Activated CD8-positive, alpha-beta memory T cell treated with anti-CD3 and anti-CD28 coated beads for 1 hour (primary cell): ENCODE data around the gene CORO1C.
"Not testable (repeated sequence)": the region's sequence is repeated elsewhere in the genome, so short reads cannot be mapped to it uniquely, and the experiment has no call there.

Experiments
- DNase-seq, 2 donors: peaks; one replicate each; pipeline ENCODE4 v3.0.0-alpha.2; 2020; ENCODE audit warnings: low read depth in 1 of 2; ENCODE audit errors: extremely low read depth in 1 of 2

Gene CORO1C

GRCh38 chr12:108755481-108755880, 24.2 kb upstream of the CORO1C start:
- DNase-seq: no peak

DNA sequence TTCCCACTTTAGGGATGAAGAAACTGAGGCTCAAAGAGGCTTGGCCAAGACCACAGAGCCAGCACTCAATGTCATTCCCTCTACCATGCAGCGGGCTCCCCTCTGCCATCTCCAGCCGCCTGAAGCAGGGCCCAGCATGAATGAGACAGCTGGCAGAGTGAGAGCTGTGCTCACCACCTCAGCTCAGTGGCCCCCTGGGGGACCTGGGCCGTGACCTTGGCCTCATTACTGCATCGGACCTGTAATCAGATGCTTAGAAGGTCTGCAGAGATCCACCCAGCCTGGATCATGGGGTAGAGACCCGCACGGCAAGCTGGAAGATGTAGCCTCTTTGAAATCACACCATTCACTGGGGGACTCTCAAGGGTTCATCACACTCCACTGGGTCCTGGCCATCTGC, 22.7 kb upstream of the CORO1C start:
- DNase-seq: no peak

GRCh38 chr12:108752387-108752786, 21.1 kb upstream of the CORO1C start:
- DNase-seq: no peak

GRCh38 chr12:108751821-108752220, 20.5 kb upstream of the CORO1C start:
- DNase-seq: no peak

- not testable (repeated sequence) for DNase-seq
These were observed 19.7 kb upstream of the CORO1C start for GRCh38 chr12:108751003-108751402.

- DNase-seq: no peak
These were observed 19.2 kb upstream of the CORO1C start for GRCh38 chr12:108750526-108750925.

GRCh38 chr12:108747563-108747962, 16.2 kb upstream of the CORO1C start:
- no peak for DNase-seq

DNA sequence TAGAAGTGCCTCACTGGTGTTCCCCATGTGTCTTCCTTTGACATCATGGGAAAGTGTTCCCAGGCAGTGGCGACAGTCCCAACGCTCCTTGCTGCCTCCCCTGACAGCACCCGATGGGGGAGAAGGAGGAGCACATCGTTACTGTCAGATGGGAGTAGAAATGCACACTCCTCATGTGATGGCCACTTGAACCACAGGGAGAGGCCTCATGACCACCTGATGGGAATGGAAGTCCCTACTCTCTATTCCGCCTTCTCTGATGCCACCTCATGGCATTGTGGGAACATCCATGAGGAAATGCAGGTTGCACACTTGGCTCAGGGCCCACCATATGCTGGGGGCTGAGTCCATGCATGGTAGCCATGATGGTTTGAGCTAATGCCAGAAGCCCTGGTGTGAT, 14.3 kb upstream of the CORO1C start:
- no peak for DNase-seq

DNA sequence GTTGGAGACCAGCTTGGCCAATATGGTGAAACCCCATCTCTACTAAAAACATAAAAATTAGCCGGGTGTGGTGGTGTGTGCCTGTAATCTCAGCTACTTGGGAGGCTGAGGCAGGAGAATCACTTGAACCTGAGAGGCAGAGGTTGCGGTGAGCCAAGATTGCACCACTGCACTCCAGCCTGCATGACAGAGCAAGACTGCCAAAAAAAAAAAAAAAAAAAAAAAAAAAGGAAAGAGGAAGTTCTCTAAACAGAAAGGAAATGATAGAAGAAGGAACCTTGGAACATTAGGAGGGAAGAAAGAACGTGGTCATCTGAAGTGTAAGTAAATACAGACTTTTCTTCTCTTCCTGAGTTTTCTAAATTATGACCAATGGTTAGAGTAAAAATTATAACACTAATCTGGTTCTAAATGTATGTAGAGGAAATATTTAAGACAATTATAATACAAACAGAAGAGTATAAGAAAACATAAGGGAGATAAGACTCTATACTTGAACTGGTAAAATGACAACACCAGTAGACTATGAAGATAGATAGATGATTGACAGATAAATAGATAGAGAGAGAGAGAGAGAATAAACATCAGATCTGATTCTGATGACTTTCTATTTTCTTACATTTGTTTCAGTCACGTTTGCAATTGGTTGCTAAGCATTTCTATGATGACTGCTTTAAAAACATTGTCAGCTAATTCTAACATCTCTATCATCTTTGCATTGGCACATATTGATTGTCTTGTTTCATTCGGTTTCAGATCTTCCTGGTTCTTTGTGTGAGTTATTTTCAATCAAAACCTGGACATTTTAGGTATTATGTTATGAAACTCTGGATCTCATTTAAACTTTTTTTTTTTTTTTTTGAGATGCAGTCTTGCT, 12.9 kb upstream of the CORO1C start:
- DNase-seq: no peak

DNA sequence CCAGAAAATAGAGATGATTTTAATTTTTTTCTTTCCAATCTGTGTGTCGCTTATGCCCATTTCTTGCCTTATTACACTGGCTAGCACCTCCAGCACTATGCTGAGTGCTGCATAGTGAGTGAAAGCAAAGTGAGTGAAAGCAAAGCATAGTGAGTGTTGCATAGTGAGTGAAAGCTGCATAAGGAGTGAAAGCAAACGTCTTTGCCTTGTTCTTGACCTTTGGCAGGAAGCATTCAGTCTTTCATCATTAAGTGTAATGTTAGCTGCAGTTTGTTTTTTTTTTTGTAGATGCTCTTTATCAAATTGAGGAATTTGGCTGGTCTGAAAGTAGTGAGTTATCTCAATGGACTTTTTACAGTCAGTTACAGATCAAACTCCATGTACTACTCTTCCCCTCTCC, 6.9 kb upstream of the CORO1C start:
- DNase-seq: no peak

GRCh38 chr12:108735855-108736254, 4.5 kb upstream of the CORO1C start:
- no peak for DNase-seq

GRCh38 chr12:108734200-108734906, 3.0 kb upstream of the CORO1C start:
- no peak for DNase-seq

DNA sequence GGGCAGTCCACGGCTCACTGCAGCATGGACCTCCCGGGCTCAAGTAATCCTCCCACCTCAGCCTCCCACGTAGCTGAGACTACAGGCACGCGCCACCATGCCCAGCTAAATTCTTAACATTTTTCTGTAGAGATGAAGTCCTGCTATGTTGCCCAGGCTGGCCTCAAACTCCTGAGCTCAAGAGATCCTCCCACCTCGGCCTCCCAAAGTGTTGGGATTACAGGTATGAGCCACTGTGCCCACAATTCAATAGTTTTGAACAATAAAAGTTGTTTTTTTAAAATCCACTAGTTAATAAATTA, 1.9 kb upstream of the CORO1C start:
- not testable (repeated sequence) for DNase-seq

DNA sequence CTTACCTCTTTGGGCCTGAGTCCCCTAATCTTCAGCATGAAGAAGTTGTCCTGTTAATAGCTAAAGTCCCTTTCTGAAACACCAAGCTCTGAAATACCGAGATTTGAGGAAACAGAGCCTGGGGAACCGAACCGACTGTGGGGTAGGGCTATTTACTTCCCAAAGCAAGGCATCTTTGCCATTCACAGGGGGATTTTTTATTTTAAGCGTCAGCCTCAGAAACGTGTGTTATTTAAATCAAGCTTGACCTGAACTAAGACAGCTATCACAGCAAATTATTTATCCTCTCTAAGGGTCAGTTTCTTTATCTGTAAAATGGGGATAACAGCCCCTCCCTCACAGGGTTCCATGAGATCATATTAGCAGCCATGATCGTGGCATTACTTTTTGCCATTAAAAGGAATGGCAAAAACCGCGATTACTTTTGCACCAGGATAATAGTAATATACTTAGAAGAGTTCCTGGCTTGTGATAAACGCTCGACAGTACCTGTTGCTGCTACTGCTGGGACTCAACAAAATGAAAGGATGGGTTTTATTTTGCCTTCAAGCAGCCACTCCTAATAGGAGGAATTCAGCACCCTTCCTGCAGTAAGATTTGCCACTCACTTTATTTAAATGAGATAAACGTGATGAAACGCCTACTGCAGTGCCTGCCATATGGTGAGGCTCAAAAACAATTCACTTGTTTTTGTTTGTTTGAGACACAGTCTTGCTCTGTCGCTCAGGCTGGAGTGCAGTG, 1.3 kb upstream of the CORO1C start:
- DNase-seq: no peak

DNA sequence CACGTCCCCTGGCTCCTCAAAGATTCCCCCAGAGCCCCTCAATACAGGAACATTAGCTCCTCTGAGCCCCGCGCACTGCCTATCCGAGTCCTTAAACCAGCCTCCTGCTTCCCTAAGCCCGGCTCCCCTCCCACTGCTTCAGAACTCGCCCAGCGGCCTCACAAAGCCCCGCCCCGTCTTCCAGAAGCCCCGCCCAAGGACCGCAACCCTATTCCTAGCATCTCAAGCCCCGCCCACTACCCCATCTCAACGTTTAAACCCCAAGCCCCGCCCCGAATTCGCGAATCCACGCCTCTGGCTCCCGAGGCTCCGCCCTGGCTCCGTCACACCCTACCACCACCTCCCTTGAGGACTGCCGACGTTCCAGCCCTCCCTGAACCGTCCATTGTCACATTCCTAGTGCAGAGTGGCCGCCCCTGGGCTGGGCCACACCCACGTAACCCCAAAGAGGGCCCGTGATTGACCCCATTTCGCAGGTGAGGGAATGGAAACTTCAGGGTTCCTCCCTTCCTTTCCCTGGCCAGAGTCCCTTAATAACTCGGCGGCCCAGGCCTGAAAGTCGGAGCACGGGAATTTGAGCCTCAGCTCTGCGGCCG, 646 bp upstream of the CORO1C start:
- DNase-seq: peak; percentile 92 to 94

DNA sequence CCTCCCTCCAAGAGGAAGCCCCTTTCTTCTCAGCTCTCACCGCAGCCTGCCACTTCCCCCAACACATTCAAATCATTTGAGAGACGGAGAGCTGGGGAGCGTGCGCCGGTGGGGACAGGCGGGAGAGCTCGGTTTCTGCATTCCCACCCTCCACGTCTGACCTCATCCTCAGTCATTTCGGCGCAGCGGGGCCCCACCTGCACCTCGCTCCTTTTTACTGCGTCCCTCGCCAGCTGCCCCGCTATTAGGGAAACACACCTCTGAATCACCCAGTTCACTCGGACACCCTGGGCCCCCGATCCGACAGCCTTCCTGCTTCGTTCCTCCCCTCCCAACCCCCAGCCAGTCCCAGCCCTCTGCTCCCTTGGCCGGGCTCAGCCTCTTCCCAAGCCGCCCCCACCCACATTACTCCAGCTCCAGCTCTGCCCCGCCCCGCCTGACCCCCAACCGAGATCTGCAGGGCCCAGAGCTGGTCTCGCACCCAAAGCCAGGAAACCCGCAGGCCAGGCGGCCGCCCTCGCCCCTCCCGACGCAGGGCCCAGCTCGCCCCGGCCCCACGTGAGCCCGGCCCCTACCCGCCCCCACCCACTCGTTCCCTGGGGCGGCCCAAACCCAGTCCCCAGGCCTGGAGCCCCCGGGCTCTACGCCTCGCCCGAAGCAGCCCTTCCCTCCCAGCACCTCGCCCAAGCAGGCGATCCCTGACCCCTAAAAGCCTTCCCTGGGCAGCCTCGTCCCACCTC, 783 bp downstream of the CORO1C start:
- DNase-seq: peak in 1 of 2 donors; percentile 8

GRCh38 chr12:108729612-108730364, 1.5 kb downstream of the CORO1C start:
- no peak for DNase-seq

GRCh38 chr12:108728820-108729611, 2.3 kb downstream of the CORO1C start:
- no peak for DNase-seq
